GM08714 (cell line): Measurements from ENCODE around the gene KCNG2.

Experiments used
- H3K4me3 ChIP-seq: fragments of 200-500 bp; sonication (Bioruptor generic); 2 replicates; pipeline ENCODE4 v1.5.1; 2014; ENCODE audit warnings: mild to moderate bottlenecking, low read length, inconsistent platforms
- ZNF274 ChIP-seq: IDR thresholded peaks from 2 replicates; pipeline ENCODE4 v1.6.1; 2012; ENCODE audit warnings: mild to moderate bottlenecking, low read depth, low read length

Gene KCNG2

DNA sequence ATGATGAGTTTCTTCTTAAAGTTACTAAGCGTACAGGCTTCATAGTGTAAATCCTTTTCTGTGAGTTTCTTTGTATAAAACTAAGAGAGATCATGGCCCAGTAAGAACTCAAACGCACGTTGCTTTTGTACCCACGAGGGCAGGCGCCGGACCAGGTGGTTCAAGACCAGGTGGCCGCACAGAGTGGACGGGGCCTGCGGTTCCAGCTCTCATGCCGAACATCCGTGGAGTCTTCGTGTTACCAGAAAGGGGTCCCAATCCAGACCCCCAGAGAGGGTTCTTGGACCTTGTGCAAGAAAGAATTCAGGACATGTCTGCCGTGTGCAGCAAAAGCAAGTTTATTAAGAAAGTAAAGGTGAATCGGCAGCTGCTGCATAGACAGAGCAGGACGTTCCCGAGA is 53.0 kb downstream of the KCNG2 start:
- no peak overlapping the region for H3K4me3 ChIP-seq
- TF ChIP-seq ZNF274, result no peak

DNA sequence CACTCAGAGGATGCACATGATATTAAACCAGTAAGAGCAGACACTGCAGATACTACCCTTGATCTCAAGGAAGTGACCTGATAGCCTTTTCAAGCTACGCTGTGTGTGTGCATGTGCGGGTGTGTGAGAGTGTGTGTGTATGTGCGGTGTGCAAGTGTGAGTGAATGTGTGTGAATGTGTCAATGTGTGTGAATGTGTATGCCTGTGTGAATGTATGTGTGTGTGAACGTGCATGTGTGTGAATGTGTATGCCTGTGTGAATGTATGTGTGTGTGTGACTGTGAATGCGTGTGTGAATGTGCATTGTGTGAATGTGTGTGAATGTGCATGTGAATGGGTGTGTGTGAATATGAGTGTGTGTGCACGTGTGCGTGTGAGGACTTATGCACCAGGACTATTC is 53.8 kb downstream of the KCNG2 start:
- TF ChIP-seq ZNF274, result no peak

DNA sequence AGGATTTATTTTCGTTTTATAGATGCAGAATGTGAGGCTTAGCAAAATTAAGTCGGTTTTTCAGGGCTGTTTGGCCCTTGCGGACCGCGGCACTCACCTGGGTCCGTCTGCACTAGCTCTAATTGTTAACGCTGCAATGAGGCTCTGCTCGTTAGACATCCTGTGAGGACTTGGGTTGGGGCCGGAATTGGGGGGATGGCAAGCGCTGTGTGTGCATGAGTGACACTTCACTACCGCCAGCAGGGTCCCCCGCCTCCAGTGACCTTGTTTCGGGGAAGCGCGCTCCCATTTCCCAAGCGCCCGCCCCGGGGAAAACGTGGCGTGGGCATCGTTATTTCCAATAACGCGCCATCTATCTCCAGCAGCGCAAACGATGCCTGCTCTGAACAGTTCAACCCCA is 54.2 kb downstream of the KCNG2 start:
- no peak overlapping the region for H3K4me3 ChIP-seq
- no peak for TF ChIP-seq ZNF274

More for the DNA sequence above, 53.8 kb downstream of the KCNG2 start:
- no peak overlapping the region for H3K4me3 ChIP-seq

DNA sequence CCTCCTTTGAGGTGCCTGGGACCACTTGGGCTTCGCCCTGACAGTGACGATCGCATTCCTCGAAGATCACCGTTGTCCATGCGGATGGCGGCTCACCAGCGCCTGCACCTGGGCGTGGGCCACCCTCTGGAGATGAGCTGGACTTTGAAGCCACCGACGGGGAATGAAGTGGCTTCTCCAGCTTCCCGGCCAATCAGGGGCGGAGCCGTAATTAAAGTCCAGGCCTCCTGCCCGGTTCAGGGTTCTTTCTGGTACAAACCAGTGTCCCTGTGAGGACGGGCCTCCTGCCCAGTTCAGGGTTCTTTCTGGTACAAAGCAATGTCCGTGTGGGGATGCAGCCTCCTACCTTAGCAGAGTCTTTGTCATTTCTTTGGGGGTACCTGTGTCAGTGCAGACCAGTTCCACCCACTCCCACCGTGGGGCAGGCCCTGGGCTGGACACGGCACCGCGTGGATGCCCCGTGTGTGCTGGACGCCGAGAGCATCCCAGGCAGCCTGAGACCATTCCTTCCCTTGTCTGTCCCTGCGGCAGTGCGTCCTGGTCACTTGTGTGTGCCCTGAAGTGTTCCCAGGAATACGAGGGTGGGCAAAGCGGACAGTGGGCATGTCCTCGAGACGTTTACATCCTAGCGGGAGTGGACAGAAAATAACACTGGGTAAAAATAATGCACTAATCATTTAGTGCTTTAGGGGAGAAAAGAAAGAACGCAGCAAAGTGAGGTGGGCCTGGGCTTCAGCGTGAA is 55.0 kb downstream of the KCNG2 start:
- TF ChIP-seq ZNF274, result no peak
- H3K4me3 ChIP-seq, result no peak overlapping the region

DNA sequence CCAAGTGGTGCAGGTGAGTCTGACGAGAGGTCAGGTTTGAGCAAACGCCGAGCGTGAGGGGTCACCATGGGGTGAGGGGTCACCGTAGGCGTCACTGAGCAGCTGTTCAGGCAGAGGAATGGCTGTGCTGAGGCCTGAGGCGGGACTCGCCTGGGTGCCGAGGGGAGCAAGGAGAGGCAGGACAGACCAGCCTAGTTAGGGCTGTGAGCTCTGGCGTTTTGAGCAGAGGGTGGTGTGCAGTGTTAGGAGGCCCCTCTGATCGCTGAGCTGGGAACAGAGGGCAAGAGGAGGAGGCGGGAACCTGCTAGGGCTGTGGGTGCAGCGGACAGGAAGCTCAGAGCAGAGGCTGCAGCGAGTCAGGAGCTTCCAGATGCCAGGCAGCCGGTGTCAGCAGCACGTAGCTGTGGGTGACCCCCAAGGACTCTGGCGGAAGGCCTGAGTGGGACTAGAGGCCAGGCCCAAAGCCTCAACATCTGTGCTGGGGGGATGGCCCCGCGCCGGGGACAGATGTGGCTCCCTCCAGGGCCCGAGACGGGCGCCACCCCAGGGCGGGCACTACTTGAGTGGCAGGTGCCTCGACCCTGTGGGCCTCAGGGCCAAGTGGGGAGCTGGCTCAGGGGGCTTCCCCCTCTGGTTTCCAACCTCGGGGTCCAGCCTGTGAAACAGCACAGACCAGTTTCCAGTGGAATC is 55.7 kb downstream of the KCNG2 start:
- TF ChIP-seq ZNF274, result no peak
- no peak overlapping the region for H3K4me3 ChIP-seq

DNA sequence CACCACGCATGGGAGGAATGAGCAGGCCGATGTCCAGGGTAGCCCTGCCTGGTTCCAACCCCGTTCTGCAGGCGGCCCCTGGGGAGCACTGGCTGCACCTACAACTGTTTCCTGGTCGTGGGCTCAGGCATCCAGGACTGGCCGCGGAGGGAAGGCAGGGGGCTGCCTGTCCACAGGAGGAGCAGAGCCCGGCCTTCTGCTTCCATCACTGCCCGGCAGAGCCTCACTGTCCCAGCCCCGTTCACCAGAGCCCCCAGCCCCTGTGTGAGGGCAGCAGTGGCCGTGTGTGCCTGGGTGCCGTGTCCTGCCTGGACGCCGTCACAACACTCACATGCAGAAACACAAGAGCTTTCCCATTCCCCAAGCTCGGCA is 56.2 kb downstream of the KCNG2 start:
- no peak for TF ChIP-seq ZNF274
- no peak overlapping the region for H3K4me3 ChIP-seq

DNA sequence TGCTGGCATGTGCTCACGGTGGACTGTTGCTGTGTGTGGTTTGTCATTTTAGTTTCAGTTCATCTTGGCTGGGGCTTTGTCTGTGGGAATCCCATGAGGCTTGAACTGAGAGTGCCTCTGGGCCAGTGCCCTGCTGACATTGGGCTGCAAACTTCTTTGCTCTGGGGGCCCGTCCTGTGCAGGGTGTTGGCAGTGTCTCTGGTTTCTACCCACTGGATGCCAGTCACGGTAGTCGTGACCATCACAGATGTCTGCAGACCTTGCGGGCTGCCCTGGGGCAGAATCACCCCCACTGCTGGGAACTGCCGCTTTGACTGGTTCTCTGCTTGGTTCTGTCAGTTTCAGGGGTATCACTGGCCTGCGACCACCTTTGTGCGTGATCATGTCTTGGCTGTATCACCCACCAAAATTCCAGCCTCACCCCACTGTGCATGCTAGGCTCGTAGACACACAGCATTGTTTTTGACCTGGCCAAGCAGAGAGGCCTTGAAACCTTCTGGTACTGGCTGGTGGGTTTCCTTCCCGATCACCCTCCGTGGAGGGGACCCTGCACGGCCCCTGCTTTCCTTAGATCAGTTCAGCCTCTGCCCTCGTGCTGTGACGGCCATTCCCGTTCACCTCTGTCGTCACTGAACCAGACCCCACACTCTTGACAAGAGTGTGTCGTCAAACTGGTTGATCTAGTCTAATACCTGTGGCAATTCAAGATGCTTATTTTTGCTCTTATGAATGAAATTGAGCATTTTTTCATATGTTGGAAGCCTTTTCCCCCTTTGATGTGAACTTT is 57.6 kb downstream of the KCNG2 start:
- no peak for TF ChIP-seq ZNF274
- H3K4me3 ChIP-seq, result no peak overlapping the region

DNA sequence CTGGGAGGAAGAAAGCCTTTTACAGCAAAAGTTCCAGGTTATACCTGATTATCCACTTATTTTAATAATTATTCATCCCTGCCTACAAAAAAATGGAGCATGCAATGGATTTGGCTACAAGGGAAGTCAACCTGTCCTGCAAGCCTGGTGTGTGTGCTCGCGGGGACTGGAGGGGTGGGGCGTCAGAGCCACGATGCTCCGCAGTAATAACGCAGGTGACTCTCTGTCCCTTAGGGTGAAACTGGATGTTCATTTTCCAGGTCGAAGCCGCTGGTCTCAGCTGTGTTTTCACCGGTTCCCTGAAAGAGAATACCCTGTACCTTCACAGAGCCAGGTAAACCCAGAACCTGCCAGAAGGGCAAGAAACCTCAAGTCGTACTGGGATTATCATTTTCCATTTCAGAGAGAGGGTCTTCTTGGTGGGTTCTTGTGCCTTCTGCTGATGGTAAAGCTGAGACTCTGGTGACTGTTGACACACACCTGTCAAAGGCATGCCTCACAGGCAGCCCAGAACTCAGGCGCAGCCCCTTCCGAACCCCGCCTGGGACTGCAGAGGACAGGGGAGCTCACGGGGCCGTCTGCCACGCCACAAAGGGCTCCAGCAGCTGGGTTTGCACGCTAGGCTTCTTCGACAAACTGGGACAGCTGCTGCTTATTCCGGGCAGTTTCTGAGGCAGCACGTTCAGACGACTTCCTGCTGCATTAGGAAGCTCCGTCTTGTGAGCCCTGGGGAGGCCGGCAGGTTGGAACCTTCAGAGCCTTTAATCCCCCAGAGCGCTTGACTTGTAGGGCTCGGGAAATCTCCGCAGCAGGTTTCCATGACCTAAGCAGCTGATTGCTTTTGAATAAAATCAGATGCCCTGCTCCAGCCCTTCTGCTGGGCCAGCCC is 58.6 kb downstream of the KCNG2 start:
- TF ChIP-seq ZNF274, result no peak
- H3K4me3 ChIP-seq, result no peak overlapping the region; the same call in 1 of the 2 replicates

DNA sequence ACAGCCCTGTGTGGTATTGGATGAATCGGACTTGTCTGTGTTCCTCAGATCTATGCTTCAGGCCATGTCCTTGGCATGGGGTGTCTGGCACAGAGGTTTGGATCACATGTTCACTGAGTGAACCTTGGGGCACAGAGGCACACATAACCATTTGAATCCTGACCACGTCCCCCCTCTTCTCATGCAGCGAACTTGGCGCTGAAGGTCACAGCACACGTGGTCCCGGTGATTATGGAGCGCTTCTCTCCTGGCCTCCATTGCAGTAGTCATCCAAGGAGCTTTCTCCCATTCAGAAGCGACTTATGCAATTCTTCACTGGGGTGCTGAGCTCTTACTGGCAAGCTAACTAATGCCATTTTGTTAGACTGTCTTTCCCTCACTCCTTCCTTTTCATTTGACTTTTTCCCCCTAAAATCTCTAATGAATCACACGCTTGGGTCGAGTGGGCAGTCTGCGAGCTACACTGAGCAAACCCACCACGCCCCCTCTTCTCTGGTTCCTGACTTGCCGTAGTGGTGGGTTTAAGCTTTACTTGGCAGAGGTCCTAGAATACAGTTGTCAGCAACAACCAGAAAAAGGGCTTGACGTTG is 59.4 kb downstream of the KCNG2 start:
- H3K4me3 ChIP-seq, result no peak overlapping the region

DNA sequence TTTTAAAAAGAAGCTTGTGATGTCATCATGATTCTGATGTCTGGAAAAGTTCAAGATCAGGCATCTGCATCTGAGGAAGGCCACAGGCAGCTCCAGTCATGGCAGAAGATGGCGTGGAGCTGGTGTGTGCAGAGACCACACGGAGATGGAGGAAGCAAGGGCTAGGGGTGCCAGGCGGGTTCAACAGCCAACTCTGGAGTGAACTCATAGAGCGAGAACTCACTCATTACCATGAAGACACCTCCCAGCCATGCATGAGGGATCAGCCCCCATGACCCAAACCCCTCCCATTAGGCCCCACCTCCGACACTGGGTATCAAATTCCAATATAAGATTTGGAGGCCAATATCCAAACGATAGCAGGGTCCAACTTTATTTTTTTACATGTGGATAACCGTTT is 61.6 kb downstream of the KCNG2 start:
- TF ChIP-seq ZNF274, result no peak
- no peak overlapping the region for H3K4me3 ChIP-seq

More for the DNA sequence above, 59.4 kb downstream of the KCNG2 start:
- no peak for TF ChIP-seq ZNF274

DNA sequence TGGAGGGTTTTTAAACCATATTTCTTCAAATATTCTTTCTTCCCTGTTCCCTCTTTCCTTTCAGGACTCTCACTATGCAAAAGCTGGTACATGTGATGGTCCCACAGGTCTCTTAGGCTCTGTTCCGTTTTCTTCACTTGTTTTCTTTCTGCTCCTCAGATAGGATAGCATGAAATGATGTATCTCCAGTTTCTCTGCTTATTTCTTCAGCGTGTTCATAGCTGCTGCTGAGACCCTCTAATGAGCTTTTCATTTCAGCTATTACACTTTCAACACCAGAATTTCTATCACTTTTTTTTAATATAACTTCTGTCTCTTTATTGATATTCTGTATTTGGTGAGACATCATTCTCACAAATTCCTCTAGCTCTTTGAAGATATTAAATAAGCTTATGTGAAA is 63.9 kb downstream of the KCNG2 start:
- H3K4me3 ChIP-seq, result no peak overlapping the region
- TF ChIP-seq ZNF274, result no peak

DNA sequence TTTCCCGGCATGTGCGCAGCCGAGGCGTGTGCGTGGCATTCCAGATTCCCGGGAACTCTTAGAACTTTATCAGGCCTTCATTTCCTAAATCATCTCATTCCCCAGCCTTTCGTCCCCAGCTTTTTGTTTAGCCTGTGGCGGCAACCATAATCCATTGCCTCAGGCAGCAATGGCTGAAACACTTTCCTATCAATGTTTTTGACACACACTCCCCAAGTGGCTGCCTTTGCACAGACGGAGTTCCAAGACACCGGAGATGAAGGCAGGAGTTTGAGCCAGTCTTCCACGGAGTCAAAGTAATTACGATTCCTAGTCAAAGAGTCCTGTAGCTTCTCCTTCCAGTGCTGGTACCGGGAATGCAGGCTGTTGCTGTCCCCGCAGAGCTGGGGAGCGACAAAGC is 64.8 kb downstream of the KCNG2 start:
- TF ChIP-seq ZNF274, result no peak
- no peak overlapping the region for H3K4me3 ChIP-seq

DNA sequence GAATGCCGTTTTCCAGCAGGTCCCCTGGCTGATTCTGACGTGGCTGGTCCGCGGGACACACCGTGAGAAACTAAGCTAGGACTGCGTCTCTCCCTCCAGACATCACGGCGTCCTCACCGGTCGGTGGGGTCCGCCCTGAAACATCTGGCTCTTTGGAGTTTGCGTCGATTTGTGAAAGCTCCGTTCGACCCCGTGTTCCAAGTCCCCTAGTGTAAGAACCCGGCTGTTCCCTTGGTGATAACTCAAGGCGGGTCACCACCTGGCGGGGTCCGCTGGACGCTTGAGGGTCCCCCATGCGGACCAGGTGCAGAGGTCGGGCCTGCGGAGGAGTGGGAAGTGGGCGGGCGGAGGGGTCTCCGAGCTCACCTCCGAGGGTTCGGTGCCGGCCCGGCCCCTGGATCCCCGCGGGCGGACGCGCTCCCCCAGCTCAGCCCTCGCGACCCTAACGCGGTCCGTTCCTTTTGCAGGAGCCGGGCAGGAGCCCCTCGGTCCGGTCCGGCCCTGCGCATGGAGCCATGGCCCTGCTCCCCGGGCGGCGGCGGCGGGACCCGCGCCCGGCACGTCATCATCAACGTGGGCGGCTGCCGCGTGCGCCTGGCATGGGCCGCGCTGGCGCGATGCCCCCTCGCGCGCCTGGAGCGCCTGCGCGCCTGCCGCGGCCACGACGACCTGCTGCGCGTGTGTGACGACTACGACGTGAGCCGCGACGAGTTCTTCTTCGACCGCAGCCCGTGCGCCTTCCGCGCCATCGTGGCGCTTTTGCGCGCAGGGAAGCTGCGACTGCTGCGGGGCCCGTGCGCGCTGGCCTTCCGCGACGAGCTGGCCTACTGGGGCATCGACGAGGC is 65.6 kb downstream of the KCNG2 start:
- no peak for TF ChIP-seq ZNF274
- H3K4me3 ChIP-seq, result no peak overlapping the region
